ENCODE results near the gene LRRC46.

- no peak for TF ChIP-seq CTCF (IDR thresholded peaks at IDR 0.05)
- no peak for TF ChIP-seq POLR2A (IDR thresholded peaks at IDR 0.05)
Observed at GRCh38 chr17:47811709-47812108, 19.8 kb upstream of the LRRC46 start.

Measured in thyroid gland (tissue), 4 donors.